NCI-H2196 (cell line): ENCODE data around the gene APOBEC3B.
"Not testable (repeated sequence)": the region's sequence is repeated elsewhere in the genome, so short reads cannot be mapped to it uniquely, and the experiment has no call there.

ENCODE experiments used
- DNase-seq: peaks from one replicate; lab custom pipeline; 2025; ENCODE audit not compliant: unreplicated experiment; lab: John Stamatoyannopoulos, UW

Gene APOBEC3B

DNA sequence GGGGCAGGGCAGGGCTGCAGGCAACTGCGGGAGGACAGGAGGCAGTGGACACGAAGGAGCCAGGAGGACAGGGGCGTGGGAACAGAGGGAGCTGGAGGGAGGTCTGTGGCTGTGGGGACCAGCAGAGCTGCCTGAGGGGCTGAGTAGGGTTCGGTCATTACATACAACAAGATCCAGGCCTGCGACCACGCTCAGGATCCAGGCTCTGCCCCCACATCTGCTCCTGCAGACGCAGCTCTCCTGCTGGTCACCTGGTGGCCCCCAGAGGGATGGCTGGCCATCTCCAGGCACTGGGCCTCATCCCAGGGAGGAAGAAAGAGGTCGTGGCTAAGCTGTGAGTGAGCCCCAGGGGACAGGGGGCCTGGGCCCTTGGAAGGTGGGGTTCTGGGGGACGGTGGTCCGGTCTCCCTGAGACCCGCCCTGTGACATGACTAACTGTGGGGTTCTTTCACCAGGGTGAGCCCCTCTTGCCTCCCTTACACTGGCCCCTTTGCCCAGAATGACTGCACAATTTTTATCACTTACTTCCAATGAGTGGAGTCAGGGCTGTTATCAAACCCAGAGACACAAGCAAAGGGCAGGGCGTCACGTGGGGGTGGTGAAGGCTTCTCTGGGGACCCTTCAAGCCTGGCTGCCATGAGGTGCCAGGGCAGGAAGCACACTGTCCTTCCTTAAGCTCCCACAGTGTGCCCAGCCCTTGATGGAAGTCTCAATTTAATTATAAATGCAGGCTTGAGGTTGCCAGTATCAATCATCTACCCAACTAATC, 31.4 kb upstream of the APOBEC3B start:
- DNase-seq, result no peak

DNA sequence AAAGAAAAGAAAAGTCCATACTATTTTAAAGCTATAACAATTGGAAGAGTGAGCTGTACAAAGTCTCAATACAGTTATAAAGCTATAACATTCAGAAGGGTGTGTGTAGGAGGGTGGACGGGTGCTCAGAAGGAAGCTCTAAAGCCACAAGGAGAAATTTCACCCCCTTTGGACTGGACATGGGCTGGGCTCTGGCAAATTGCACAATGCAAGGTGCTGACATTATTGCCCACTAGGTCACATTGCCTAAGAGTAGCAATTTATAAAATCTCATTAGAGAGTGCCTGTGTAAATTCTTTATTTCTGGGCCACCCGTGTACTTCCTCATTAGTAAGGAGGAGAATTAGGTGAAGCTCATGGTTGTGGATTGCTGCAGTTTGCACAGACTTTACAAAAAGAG, 30.4 kb upstream of the APOBEC3B start:
- DNase-seq, result no peak

DNA sequence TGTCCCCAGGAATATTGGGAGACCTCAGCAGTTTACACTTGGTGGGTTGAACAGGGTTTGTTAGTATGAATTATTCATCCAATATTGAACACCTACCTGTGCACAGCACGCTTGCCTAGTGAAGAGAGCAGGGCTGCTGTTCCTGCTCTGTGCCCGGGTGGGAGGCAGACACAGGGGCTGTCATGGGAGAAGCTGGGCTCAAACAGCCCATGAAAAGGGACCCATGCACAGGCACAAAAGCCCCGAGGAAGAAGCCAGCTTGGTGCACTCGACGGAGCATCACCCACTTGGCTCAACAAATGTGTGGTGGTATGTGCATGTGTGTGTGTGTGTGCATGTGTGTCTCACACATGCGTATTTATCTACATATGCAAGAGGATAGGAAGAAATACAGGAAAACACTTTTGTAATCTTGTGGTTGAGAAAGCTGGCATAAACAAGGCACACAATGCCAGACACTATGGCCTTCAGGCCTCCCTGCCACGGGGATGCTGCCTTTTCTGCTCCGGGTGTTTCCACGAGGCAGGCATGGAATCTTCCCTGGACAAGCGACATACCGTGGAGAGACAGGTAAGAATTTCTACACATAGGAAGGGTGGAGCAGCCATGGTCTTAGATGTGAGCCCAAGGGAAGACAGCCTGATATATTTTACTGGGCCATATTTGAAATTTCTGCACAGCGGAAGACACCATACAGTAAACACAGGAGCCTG, 29.7 kb upstream of the APOBEC3B start:
- DNase-seq, result no peak

DNA sequence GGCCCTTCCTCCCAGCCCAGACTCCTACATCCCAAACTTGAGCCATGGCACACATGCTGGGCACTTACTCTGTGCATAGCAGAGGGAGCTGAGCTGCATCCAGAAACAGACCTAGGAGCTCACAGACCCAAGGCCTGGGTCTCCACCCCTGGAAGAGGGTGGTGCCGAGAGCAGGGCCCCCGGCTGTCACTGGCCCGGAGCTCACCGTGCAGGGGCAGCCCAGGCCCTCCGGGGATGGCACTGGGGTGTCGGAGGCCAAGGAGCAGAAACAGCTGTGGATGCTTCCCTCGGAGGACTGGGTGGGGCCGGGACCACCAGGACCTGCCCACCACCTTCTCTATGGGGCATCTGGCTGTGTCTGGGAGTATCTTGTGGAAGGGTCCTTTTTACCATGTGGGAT, 29.1 kb upstream of the APOBEC3B start:
- DNase-seq, result no peak

DNA sequence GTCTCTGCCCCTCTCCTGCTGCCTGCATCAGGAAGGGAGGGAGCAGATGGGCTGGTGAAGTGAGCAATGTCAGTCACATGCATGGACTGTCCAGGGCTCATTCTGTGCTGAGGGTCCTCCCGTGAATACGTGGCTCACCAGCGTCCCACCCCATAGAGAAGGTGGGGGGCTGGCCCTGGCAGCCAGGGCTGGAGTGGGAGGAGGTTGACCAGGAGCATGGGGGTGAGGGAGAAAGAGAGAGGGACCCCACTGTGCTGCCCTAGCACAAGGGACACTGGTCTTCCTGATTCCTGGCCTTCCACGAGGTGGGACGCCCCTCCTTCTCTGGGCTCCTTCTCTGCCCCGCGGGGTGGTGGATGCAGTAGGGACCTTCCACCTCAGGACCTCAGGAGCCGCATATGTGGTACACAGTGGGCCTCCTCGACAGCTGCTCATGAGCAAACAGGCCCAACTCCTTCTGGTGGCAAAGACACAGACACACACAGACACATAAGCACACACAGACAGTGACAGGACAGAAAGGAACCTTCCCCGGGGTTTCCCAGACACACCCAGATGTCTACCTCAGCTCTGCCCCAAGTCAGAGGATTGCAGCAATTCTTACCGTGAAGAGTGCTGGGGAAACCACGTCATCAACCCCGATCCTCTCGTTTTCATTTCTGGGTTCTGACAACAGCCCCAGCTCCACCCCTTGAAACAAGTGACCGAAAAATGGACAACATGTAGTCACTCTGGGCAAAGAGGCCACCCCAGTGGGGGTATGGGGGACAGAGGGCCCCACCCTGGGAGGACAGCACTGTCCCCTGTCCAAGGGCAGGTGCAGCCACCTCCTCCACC, 28.4 kb upstream of the APOBEC3B start:
- no peak for DNase-seq

DNA sequence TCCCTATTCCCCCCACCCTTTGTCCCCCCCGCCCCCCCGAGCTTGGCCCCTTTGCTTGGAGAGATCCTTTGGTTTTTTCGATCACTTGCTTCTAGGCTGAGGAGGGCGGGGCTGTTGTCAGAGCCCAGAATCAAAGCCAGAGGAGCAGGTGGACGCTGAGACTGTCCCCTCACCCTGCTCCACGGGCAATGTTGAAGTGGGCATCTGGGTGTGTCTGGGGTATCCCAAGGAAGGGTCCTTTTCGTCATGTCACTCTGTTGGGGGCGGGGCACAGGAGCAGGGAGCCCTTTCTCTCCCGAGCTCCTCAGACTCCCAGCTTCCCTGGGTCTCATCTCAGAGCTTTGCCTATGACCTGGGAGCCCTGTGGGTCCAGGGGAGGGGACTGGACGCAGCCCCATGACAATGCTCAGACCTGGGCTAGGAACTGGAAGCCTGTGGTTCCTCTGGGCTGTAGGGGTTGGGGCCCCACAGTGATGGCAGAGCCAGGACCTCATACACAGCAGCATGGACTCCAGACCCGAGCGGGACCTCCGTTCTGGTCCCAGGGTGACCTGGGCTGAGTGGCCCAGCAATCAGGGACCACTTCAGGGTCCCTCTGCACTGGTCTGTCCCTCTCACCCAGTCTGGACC, 27.6 kb upstream of the APOBEC3B start:
- DNase-seq, result no peak

DNA sequence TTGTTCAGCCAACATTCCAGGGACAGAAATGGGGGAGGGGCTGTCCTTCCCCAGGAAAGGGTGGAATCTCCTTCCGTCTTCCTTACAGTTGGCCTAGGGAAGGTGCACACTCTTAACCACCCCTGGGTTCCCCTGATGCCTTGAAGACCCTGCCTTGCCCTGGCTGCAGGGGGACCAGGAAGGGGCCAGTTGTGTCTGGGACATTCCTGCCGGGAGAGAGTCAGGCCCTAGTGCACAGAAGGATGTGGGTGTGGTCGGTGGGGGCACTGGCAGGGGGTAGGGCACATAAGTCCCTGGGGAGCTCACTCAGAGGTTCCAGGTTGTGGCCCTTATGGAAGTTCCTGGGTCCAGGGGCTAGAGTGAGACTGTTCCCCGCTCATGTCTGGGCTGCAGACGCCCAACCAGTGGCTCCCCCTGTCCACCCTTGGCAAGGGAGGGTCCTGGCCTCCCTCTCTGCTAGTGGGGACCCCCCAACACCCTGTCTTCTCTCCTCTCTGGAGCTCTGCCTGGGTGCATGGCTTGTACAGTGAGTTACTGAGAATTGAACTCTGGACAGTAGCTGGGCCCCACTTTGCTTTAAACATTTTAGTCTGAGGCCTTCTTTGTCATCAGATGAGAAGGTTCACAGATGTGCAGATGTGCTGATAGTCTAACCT, 26.8 kb upstream of the APOBEC3B start:
- DNase-seq, result no peak

DNA sequence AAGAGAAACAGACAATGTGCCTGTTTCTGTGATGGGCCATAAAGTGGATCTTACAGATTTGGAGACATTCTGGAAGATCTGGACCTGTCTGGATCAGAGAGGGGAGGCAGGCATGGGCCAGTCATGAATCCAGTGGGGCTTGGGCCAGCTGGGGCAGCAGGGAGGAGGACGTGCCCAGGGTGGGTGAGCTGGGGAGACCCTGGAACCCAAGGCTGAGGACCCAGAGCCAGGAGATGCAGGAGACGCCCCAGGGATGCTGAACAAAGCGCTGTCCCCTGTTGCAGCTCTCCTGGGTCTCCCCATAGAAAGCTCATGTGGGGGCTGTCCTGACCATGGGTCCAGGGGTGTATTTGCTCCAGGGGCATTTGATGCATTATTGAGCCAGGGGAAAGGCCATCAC, 26.2 kb upstream of the APOBEC3B start:
- no peak for DNase-seq

DNA sequence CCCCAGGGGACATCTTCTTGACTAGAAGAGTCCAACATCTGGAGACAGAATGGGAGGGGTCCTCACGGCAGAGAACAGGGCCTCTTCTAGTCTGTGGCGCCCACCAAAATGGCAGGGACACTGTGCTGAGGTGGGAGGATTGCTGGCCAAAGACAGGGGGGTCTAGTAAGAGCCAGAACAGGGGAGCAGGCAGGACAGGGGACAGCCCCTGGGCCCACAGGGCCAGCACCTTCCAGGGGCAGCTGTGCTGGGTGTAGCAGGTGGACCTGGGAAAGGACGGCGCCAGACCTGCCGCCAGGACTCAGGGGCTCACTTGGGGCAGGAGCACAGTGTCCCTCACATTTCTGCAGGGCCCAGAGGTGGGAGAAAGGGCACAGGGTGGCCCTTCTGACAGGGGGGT, 25.6 kb upstream of the APOBEC3B start:
- no peak for DNase-seq

DNA sequence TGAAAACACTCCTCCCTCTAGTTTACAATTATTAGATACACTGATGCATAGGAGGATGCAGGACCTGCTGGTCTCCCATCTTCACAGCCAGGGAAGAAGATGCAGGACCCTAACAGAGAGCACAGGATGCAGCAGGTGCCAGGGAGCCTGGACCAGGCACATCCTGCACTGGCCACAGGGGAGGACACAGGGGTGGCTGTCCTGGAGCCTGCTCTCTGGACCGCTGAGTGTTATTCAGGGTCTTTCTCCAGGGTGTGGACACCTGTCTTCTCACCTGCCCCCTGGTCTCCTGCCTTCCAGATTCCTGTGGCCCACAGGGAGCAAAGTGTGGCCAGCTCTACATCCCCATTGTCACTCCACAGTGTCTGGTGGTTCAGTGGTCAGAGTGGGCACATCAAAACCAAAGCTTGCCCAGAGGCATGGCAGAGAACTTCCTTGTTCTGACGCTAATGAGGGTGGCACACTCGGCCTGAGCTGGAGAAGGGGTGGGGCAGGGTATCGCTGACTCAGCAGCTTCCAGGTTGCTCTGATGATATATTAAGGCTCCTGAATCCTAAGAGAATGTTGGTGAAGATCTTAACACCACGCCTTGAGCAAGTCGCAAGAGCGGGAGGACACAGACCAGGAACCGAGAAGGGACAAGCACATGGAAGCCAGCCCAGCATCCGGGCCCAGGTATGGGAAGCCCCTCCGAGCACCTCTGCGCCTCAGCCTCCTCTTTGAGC, 24.9 kb upstream of the APOBEC3B start, which contains the start of gene APOBEC3A:
Gene APOBEC3A (plus strand): TSS at position 564 of the 725 bp plus-strand sequence. CDS start 83 bp downstream, at position 647.
- DNase-seq, result no peak

DNA sequence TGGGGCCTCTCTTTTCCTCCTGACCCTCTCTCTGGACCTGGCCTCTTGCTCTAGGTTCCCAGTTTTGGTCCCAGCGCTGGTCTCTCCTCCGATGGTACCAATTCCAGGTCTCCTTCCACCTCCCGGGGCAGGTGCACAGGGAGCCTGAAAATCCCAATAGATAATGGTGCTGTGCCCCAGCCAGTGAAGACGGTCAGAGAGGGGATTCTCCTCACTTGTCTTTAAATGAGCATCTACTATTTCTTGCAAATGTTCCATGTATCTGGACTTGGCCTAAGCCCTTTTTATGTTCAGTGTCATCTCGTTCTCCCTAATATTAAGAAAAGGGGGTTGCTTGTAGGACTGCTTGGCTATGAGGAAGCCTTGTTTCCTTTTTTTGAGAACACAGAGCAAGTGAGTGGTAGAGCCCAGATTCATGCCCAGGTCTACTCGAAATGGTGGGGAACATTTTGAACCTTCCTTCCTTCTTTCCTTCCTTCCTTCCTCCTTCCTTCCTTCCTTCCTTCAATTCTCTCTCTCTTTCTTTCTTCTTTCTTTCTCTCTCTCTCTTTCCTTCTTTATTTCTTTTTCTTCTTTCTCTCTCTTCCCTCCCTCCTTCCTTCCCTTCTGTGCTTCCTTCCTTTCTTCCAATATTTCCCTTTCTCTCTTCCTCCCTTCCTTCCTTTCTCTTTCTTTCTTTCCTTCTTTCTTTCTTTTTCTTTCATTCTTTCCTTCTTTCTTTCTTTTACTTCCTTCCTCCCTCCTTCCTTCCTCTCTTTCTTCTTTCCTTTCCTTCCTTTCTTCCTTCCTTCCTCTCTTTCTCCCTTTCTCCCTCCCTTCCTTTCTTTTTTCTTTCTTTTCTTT, 24.1 kb upstream of the APOBEC3B start:
- DNase-seq, result no peak

DNA sequence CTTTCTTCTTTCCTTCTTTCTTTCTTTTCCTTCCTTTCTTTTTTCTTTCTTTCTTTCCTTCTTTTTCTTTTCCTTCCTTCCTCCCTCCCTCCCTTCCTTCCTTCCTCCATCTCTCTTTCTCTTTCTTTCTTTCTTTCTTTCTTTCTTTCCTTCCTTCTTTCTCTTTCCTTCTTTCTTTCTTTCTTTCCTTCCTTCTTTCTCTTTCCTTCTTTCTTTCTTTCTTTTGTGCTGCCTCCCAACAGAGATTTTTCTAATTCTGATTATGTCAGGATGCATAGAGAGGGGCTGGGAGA, 23.6 kb upstream of the APOBEC3B start:
- not testable (repeated sequence) for DNase-seq

DNA sequence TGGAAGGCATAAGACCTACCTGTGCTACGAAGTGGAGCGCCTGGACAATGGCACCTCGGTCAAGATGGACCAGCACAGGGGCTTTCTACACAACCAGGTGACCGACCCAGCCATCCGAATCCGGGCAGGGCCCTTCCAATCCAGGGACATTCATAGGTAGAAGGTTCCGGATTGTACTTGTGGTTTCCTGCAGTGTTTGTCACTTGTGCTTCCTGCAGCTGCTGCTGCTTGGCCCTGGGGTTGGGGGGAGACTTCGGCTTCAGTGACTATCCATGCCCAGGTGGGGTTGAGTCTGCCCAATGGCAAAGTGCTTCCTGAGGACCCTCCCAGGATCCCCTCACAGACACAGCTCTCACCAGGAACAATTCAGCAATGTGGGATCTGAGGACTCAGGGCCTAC, 22.6 kb upstream of the APOBEC3B start:
- no peak for DNase-seq

DNA sequence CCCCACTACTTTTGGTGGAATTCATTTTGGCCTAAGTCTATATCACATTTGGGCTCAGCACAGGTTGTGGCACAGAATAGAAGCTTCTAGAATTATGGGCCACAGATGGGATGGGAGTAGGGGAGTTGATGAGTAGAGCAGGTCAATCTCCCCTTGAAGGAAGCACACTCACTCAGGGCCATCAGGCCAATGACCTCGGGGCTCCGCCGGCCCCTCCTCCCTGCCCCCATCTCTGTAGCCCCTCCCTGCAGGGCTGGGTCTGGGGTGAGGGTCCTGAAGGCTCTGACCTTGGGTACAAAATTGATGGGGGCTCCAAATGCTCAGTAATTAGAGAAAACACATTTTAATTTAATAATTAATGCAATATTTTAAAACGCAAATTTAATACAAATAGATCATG, 21.5 kb upstream of the APOBEC3B start:
- not testable (repeated sequence) for DNase-seq

DNA sequence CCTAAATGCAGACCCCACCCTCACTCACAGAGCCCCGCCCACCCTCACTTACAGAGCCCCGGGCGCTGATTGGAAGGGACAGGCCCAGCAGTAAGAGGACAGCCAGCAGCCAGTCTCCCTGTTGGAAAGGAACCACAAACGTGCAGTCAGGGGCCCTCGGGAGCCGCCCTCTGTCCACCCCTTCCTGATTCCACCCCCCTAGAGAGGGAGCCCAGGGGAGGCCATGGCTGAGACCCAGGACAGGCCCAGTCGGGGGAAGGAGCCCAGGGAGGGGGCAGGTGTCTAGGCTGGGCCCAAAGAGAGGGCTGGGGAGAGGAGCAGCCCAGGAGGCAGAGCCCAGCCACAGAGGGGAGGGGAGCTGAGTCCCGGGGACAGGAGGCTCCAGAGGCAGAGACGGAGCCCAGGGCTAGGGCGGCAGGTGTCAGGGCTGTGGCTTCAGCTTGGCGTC, 18.8 kb upstream of the APOBEC3B start:
- DNase-seq, result not testable (repeated sequence)

DNA sequence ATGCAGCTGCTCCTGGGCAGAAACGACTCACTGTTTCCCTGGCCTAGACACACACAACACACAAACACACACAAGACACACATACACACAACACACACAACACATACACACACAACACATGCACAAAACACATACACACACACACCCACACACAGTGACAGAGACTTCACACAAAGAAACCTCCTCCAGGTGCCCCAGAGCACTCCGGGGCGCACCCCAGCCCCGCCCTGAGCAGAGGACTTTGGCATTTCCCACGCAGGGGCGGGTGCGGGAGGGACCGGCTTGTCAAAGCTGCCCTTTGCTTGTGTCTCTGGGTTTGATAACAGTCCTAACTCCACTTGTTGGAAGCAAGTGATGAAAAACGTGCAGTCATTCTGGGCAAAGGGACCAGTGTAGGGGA, 18.3 kb upstream of the APOBEC3B start:
- no peak for DNase-seq

DNA sequence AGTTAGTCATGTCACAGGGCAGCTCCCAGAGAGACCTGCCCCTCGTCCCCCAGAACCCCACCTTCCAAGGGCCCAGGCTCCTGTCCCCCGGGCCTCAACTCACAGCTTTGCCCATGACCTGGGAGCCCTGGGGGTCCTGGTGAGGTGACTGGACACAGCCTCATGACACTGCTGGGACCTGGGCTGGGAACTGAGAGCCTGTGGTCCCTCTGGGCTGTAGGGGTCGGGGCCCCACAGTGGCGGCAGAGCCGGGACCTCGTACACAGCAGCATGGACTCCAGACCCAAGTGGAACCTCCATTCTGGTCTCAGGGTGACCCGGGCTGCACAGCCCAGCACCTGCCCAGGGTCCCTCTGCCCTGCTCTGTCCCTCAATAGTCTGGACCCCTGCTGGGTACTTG, 17.8 kb upstream of the APOBEC3B start:
- DNase-seq, result no peak

DNA sequence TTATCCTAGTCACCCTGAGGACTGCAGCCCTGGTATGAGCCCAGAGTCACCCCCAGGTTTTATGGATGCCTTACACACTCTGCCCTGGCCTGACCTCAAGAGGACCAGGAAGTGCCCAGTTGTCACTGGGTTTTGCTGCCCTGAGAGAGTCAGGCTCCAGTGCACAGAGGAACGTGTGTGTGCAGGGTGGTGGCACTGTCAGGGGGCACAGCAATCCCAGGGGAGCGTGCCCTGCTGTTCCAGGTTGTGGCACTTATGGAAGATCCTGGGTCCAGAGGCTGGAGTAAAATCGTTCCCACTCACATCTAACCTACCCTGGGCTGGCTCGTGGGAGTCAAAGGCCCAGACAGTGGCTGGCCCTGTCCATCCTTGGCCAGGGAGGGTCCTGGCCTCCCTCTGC, 17.2 kb upstream of the APOBEC3B start:
- no peak for DNase-seq
